SK-N-SH (cell line): Measurements from ENCODE around the gene CUL3. TPM values are rescaled to one million over a fixed set of nuclear protein-coding genes. Genes with fewer than 3 reads are reported as not detected.

Source experiments
- CTCF ChIA-PET: fragments of 300-600, 350-600 bp; formaldehyde crosslinking; extraction: SDS; loops from one replicate; lab custom pipeline; 2021; lab: Yijun Ruan, JAX
- POLR2A ChIA-PET: fragments of 350-600 bp; sonication (Branson Sonifier 250); formaldehyde crosslinking; extraction: SDS; loops from one replicate; lab custom pipeline; 2020; ENCODE audit warnings: antibody characterized with exemption, inconsistent platforms; lab: Yijun Ruan, JAX
- DNase-seq: peaks from one replicate; pipeline ENCODE4 v3.0.0; 2012
- H2AFZ ChIP-seq: fragments of 200-600 bp; sonication (generic); 2 replicates; pipeline ENCODE4 v1.8.1; 2016; ENCODE audit warnings: antibody characterized with exemption, mild to moderate bottlenecking, low read depth
- H3F3A ChIP-seq: fragments of 200-600 bp; sonication (generic); replicated peaks from 2 replicates; pipeline ENCODE3; 2016; ENCODE audit warnings: antibody characterized with exemption, mild to moderate bottlenecking; ENCODE audit not compliant: insufficient read depth
- H3K27ac ChIP-seq, 2 experiments: fragments of 200-500 bp in 1 of 2; fragments of 200-600 bp in 1 of 2; sonication (Bioruptor generic) in 1 of 2; sonication (generic), shearing (Covaris generic) in 1 of 2; 2 replicates each; pipeline versions ENCODE4 v1.5.1 to v1.6.1; 2014 to 2016; ENCODE audit warnings: low read depth in 2 of 2, inconsistent platforms in 1 of 2, low read length in 1 of 2, mild to moderate bottlenecking in 1 of 2, mixed read lengths in 1 of 2
- H3K27me3 ChIP-seq: fragments of 200-600 bp; sonication (generic), shearing (Covaris generic); 2 replicates; pipeline ENCODE4 v1.6.1; 2016; ENCODE audit warnings: mixed run types; ENCODE audit not compliant: insufficient read depth
- H3K36me3 ChIP-seq, 2 experiments: fragments of 200-500 bp in 1 of 2; fragments of 200-600 bp in 1 of 2; sonication (Bioruptor generic) in 1 of 2; sonication (generic) in 1 of 2; replicated peaks in 1 of 2; 2 replicates each; pipeline versions ENCODE3 to v1.5.1; 2014 to 2016; ENCODE audit warnings: low read length in 1 of 2, mild to moderate bottlenecking in 1 of 2; ENCODE audit not compliant: insufficient read depth in 2 of 2, control insufficient read depth in 1 of 2
- H3K4me1 ChIP-seq, 2 experiments: fragments of 200-500 bp in 1 of 2; fragments of 200-600 bp in 1 of 2; sonication (Bioruptor generic) in 1 of 2; sonication (generic), shearing (Covaris generic) in 1 of 2; 2 replicates each; pipeline versions ENCODE4 v1.5.1 to v1.6.1; 2014 to 2016; ENCODE audit warnings: low read depth in 1 of 2, low read length in 1 of 2, mixed run types in 1 of 2; ENCODE audit not compliant: insufficient read depth in 2 of 2, control insufficient read depth in 1 of 2
- H3K4me2 ChIP-seq: fragments of 200-600 bp; sonication (generic), shearing (Covaris generic); 2 replicates; pipeline ENCODE4 v1.6.1; 2017; ENCODE audit warnings: mixed run types
- H3K4me3 ChIP-seq, 2 experiments: fragments of 200-500 bp in 1 of 2; fragments of 200-600 bp in 1 of 2; sonication (Bioruptor generic) in 1 of 2; sonication (generic), shearing (Covaris generic) in 1 of 2; 2 replicates each; pipeline versions ENCODE4 v1.5.1 to v1.8.1; 2014 to 2016; ENCODE audit warnings: low read depth in 2 of 2, inconsistent platforms in 1 of 2, low read length in 1 of 2, mild to moderate bottlenecking in 1 of 2, mixed read lengths in 1 of 2, moderate library complexity in 1 of 2
- H3K79me2 ChIP-seq: fragments of 200-600 bp; sonication (generic); 2 replicates; pipeline ENCODE4 v1.8.1; 2017; ENCODE audit warnings: mild to moderate bottlenecking; ENCODE audit not compliant: insufficient read depth
- H3K9ac ChIP-seq: fragments of 200-600 bp; sonication (generic); 2 replicates; pipeline ENCODE4 v1.6.1; 2017; ENCODE audit warnings: mixed run types
- H3K9me2 ChIP-seq: fragments of 200-600 bp; sonication (generic); 2 replicates; pipeline ENCODE4 v1.6.1; 2017; ENCODE audit warnings: mixed run types
- H3K9me3 ChIP-seq: fragments of 200-600 bp; sonication (generic); 2 replicates; pipeline ENCODE4 v1.6.1; 2017; ENCODE audit warnings: mixed run types, mild to moderate bottlenecking, moderate library complexity
- H4K20me1 ChIP-seq: fragments of 200-600 bp; sonication (generic); 2 replicates; pipeline ENCODE4 v1.6.1; 2017; ENCODE audit warnings: mild to moderate bottlenecking, mixed run types; ENCODE audit not compliant: insufficient read depth
- CTCF ChIP-seq: fragments of 200-600 bp; sonication (generic); IDR thresholded peaks from 2 replicates; pipeline ENCODE4 v1.6.1; 2017; ENCODE audit warnings: antibody characterized with exemption, mild to moderate bottlenecking, moderate library complexity
- ELF1 ChIP-seq: IDR thresholded peaks from 2 replicates; pipeline ENCODE4 v1.4.0; 2012
- EZH2phosphoT487 ChIP-seq: fragments of 200-600 bp; sonication (generic); IDR thresholded peaks from 2 replicates; pipeline ENCODE4 v1.6.1; 2017; ENCODE audit warnings: low read depth, mixed run types, mild to moderate bottlenecking, antibody characterized with exemption, moderate library complexity, borderline replicate concordance
- FOXJ3 ChIP-seq: sonication (generic); formaldehyde crosslinking; IDR thresholded peaks from 2 replicates; pipeline ENCODE4 v1.5.1; 2020; ENCODE audit warnings: mild to moderate bottlenecking, missing genetic modification reagents
- FOXM1 ChIP-seq: IDR thresholded peaks from 2 replicates; pipeline ENCODE4 v1.4.0; 2012; ENCODE audit warnings: low read depth, mild to moderate bottlenecking
- GABPA ChIP-seq: IDR thresholded peaks from 2 replicates; pipeline ENCODE4 v1.4.0; 2012; ENCODE audit warnings: low read depth, mild to moderate bottlenecking
- GATA2 ChIP-seq: sonication (generic); formaldehyde crosslinking; IDR thresholded peaks from 2 replicates; pipeline ENCODE4 v1.5.0; 2020; ENCODE audit warnings: mild to moderate bottlenecking, missing genetic modification reagents
- JUND ChIP-seq: IDR thresholded peaks from 2 replicates; pipeline ENCODE4 v1.4.0; 2012
- MAX ChIP-seq: IDR thresholded peaks from 2 replicates; pipeline ENCODE4 v1.4.0; 2012; ENCODE audit warnings: low read depth
- MEF2A ChIP-seq: IDR thresholded peaks from 2 replicates; pipeline ENCODE4 v1.4.0; 2012; ENCODE audit warnings: low read depth, borderline replicate concordance
- NFIC ChIP-seq: IDR thresholded peaks from 2 replicates; pipeline ENCODE4 v1.4.0; 2012; ENCODE audit warnings: borderline replicate concordance
- PBX3 ChIP-seq: IDR thresholded peaks from 2 replicates; pipeline ENCODE4; 2012
- POLR2AphosphoS5 ChIP-seq: IDR thresholded peaks from 2 replicates; pipeline ENCODE4 v1.6.1; 2012; ENCODE audit warnings: low read depth, low read length
- REST ChIP-seq: IDR thresholded peaks from 2 replicates; pipeline ENCODE4 v1.6.1; 2012; ENCODE audit warnings: mild to moderate bottlenecking, low read depth, low read length, moderate library complexity
- SIN3A ChIP-seq: IDR thresholded peaks from 2 replicates; pipeline ENCODE4 v1.6.1; 2012; ENCODE audit warnings: low read depth, mild to moderate bottlenecking, low read length, moderate library complexity, borderline replicate concordance
- TAF1 ChIP-seq: IDR thresholded peaks from 2 replicates; pipeline ENCODE4 v1.6.1; 2012; ENCODE audit warnings: low read depth, mild to moderate bottlenecking, low read length, moderate library complexity, borderline replicate concordance
- TCF12 ChIP-seq: IDR thresholded peaks from 2 replicates; pipeline ENCODE4 v1.4.0; 2012
- TEAD4 ChIP-seq: IDR thresholded peaks from 2 replicates; pipeline ENCODE4 v1.4.0; 2012; ENCODE audit warnings: mild to moderate bottlenecking, borderline replicate concordance; ENCODE audit not compliant: insufficient read depth
- WGBS: methylation state at CpG from one replicate; pipeline ENCODE4 v1.1.6; 2017; ENCODE audit warnings: low lambda C conversion rate; 5-methylcytosine and 5-hydroxymethylcytosine counted together
- polyA plus RNA-seq, 3 experiments: library from polyadenylated mRNA; depleted of rRNA; stranded (reverse); fragments of >200 nt; gene quantifications; 2 replicates each; pipeline ENCODE4 v1.2.3, GENCODE V29; 2012

Gene CUL3
- polyA plus RNA-seq, 1 of the 3 experiments (the other 2 are of a cell fraction) = 17.3 TPM

- no peak for DNase-seq
- 87% methylated on average over 4 of the region's 4 CpGs for WGBS
- Histone ChIP-seq H3K27me3 (no peaks in the 10 kb centered on the region), H3F3A (no peaks in the 10 kb centered on the region), H3K9me2 (no peaks in the 10 kb centered on the region), H2AFZ (no peak overlapping the region), H3K36me3 (no peaks in the 10 kb centered on the region), H3K4me3 (no peak overlapping the region), H3K9me3 (no peaks in the 10 kb centered on the region), H3K4me1 (peaks cover 0 to 2% of the 10 kb centered on the region in 2 experiments; a peak in 1 of 4 replicates), H3K27ac (no peak overlapping the region), H4K20me1 (no peaks in the 10 kb centered on the region), H3K4me2 (no peak overlapping the region), H3K79me2 (no peaks in the 10 kb centered on the region), H3K9ac (no peak overlapping the region)
- CTCF ChIA-PET = interaction anchor here (1.0 kb wide), 1 partner anchor 91 kb away, joined by 4 read pairs; no protein-coding TSS in a partner anchor
- POLR2A ChIA-PET = no interaction called here
- TF ChIP-seq EZH2phosphoT487 = no peak
- no peak for TF ChIP-seq GABPA
- TF ChIP-seq FOXJ3 (CRISPR knock-in tag) = no peak
- no peak for TF ChIP-seq FOXM1
- TF ChIP-seq GATA2 (CRISPR knock-in tag) = no peak
- TF ChIP-seq MAX = no peak
- no peak for TF ChIP-seq PBX3
- TF ChIP-seq TEAD4 = no peak
- TF ChIP-seq NFIC = no peak
- TF ChIP-seq MEF2A = no peak
- TF ChIP-seq ELF1 = no peak
- no peak for TF ChIP-seq REST
- no peak for TF ChIP-seq TAF1
- TF ChIP-seq CTCF = no peak
- no peak for TF ChIP-seq SIN3A
- TF ChIP-seq JUND = no peak
- TF ChIP-seq TCF12 = no peak
- no peak for TF ChIP-seq POLR2AphosphoS5
These were observed 140.4 kb downstream of the CUL3 start for GRCh38 chr2:224444783-224445182.
